Activated CD8-positive, alpha-beta memory T cell treated with anti-CD3 and anti-CD28 coated beads, Interleukin-2, amount 10 ng/mL, durations not matched to agents 7 days and 5 days (primary cell): ENCODE results near the gene ZNF672. TPM values are rescaled to one million over a fixed set of nuclear protein-coding genes. Genes with fewer than 3 reads are reported as not detected.

Source experiments
- microRNA-seq: library from miRNA; unstranded; fragments of <30 nt; microRNA quantifications from one replicate; pipeline ENCODE4 v1.2.0, GENCODE V29; 2022
- total RNA-seq, 2 experiments: library from RNA; stranded (reverse); gene quantifications; one replicate each; pipeline ENCODE4 v1.2.3, GENCODE V29; 2021

Gene ZNF672
- total RNA-seq, 2 experiments from 2014 or later: 53.8 to 72.3 TPM

Small RNA genes within 50 kb of the gene (microRNA-seq; reads per million reads assigned to microRNA genes)
- gene MIR3124: 2.1 reads per million

Other genes with a start within 250 kb of the ZNF672 start
- not detected for gene OR2T10, start 240.5 kb upstream of the ZNF672 start, total RNA-seq
- gene OR2T11, start 203.1 kb upstream of the ZNF672 start, total RNA-seq: not detected
- gene OR2T35, start 192.9 kb upstream of the ZNF672 start, total RNA-seq: not detected
- not detected for gene OR2T27, start 182.7 kb upstream of the ZNF672 start, total RNA-seq
- gene OR14I1, start 135.5 kb upstream of the ZNF672 start, total RNA-seq: not detected
- gene LYPD8, start 82.5 kb upstream of the ZNF672 start, total RNA-seq: not detected
- 10 to 100 TPM; 27.4 to 27.9 TPM for gene SH3BP5L, start 12.3 kb upstream of the ZNF672 start, total RNA-seq
- gene ZNF692, start 20.9 kb downstream of the ZNF672 start, total RNA-seq: 10 to 100 TPM; 70.5 to 74.9 TPM
- 1 to 10 TPM; 6.3 to 7.7 TPM for gene PGBD2, start 68.0 kb downstream of the ZNF672 start, total RNA-seq